HG02840 (cell line): ENCODE measurements around the gene MYPN.

Experiments
- ATAC-seq: cut with Tn5 transposase; IDR thresholded peaks from one replicate; pipeline ENCODE4 v1.9.1; 2021; ENCODE audit warnings: mild to moderate bottlenecking, moderate library complexity, moderate number of reproducible peaks; ENCODE audit not compliant: unreplicated experiment, low FRiP score

The MYPN gene

GRCh38 chr10:68092512-68092911 is 16.8 kb upstream of the MYPN start:
- ATAC-seq: no peak

GRCh38 chr10:68095153-68095552 is 14.1 kb upstream of the MYPN start:
- ATAC-seq: no peak

- no peak for ATAC-seq
Observed at GRCh38 chr10:68096913-68097516, 12.3 kb upstream of the MYPN start.

GRCh38 chr10:68099736-68100135 is 9.6 kb upstream of the MYPN start:
- no peak for ATAC-seq

GRCh38 chr10:68101066-68101465 is 8.2 kb upstream of the MYPN start:
- no peak for ATAC-seq

GRCh38 chr10:68103261-68103878 is 5.9 kb upstream of the MYPN start:
- ATAC-seq: no peak

- no peak for ATAC-seq
Observed at GRCh38 chr10:68103901-68104300, 5.4 kb upstream of the MYPN start.

- ATAC-seq: no peak
Observed at GRCh38 chr10:68105820-68106219, 3.5 kb upstream of the MYPN start.

- ATAC-seq: no peak
Observed at GRCh38 chr10:68106656-68107055, 2.6 kb upstream of the MYPN start.

GRCh38 chr10:68107651-68108050 is 1.6 kb upstream of the MYPN start:
- no peak for ATAC-seq

GRCh38 chr10:68108051-68108450 is 1.2 kb upstream of the MYPN start:
- ATAC-seq: no peak

- no peak for ATAC-seq
Observed at GRCh38 chr10:68108653-68109052, 635 bp upstream of the MYPN start.

GRCh38 chr10:68110027-68110426 is 739 bp downstream of the MYPN start:
- ATAC-seq: no peak

GRCh38 chr10:68111584-68111983 is 2.3 kb downstream of the MYPN start:
- ATAC-seq: no peak

GRCh38 chr10:68112837-68113236 is 3.5 kb downstream of the MYPN start:
- no peak for ATAC-seq

GRCh38 chr10:68118657-68119056 is 9.4 kb downstream of the MYPN start:
- ATAC-seq: no peak

- no peak for ATAC-seq
Observed at GRCh38 chr10:68121020-68121743, 11.9 kb downstream of the MYPN start.

GRCh38 chr10:68121852-68122251 is 12.6 kb downstream of the MYPN start:
- no peak for ATAC-seq

GRCh38 chr10:68124718-68125117 is 15.4 kb downstream of the MYPN start:
- ATAC-seq: no peak

- ATAC-seq: no peak
Observed at GRCh38 chr10:68125772-68126171, 16.5 kb downstream of the MYPN start.

- no peak for ATAC-seq
Observed at GRCh38 chr10:68128015-68128414, 18.7 kb downstream of the MYPN start.

GRCh38 chr10:68132391-68132790 is 23.1 kb downstream of the MYPN start:
- no peak for ATAC-seq
